CD14-positive monocyte (primary cell): ENCODE results near the gene CALD1. TPM values are rescaled to one million over a fixed set of nuclear protein-coding genes. Genes with fewer than 3 reads are reported as not detected.

Experiments
- DNase-seq, 3 donors: peaks; one replicate each; pipeline ENCODE4 v3.0.0-alpha.2; 2011 to 2022
- H2AFZ ChIP-seq: 2 replicates; pipeline ENCODE4 v1.6.0; 2012; ENCODE audit warnings: mild to moderate bottlenecking, low read depth, low read length, inconsistent platforms; ENCODE audit not compliant: insufficient read depth, poor library complexity, severe bottlenecking
- H3K27ac ChIP-seq, 2 donors: 1 replicate in 1 of 2; 2 replicates in 1 of 2; pipeline ENCODE4 v1.5.1; 2012 to 2013; ENCODE audit warnings: low read length in 2 of 2, control low read depth in 1 of 2, inconsistent platforms in 1 of 2, low read depth in 1 of 2, mild to moderate bottlenecking in 1 of 2
- H3K27me3 ChIP-seq, 2 donors: one replicate each; pipeline versions ENCODE4 v1.6.0 to v1.6.1; 2011 to 2013; ENCODE audit warnings: low read length in 2 of 2; ENCODE audit not compliant: control insufficient read depth in 2 of 2, insufficient read depth in 2 of 2
- H3K36me3 ChIP-seq, 2 donors: replicated peaks in 1 of 2; 1 replicate in 1 of 2; 2 replicates in 1 of 2; pipeline versions ENCODE4 v1.5.1 to v1.6.1; 2012 to 2013; ENCODE audit warnings: low read length in 2 of 2, control low read depth in 1 of 2, inconsistent platforms in 1 of 2, mild to moderate bottlenecking in 1 of 2; ENCODE audit not compliant: insufficient read depth in 2 of 2, control insufficient read depth in 1 of 2
- H3K4me1 ChIP-seq, 2 donors: 1 replicate in 1 of 2; 2 replicates in 1 of 2; pipeline versions ENCODE4 v1.5.1 to v1.6.1; 2012 to 2013; ENCODE audit warnings: low read length in 2 of 2, control low read depth in 1 of 2, inconsistent platforms in 1 of 2, mild to moderate bottlenecking in 1 of 2, moderate library complexity in 1 of 2; ENCODE audit not compliant: insufficient read depth in 2 of 2, control insufficient read depth in 1 of 2
- H3K4me2 ChIP-seq: replicated peaks from 2 replicates; pipeline ENCODE3; 2012; ENCODE audit warnings: low read length, moderate library complexity, mild to moderate bottlenecking; ENCODE audit not compliant: poor library complexity, severe bottlenecking; ENCODE audit errors: extremely low read depth
- H3K4me3 ChIP-seq, 3 experiments: fragments of 200-600 bp in 1 of 3; sonication (generic) in 1 of 3; replicated peaks in 1 of 3; 1 replicate in 2 of 3; 2 replicates in 1 of 3; pipeline ENCODE4 v1.5.1; 2011 to 2013; ENCODE audit warnings: low read length in 3 of 3, mild to moderate bottlenecking in 3 of 3, control low read depth in 2 of 3, low read depth in 2 of 3, inconsistent platforms in 1 of 3, moderate library complexity in 1 of 3
- H3K79me2 ChIP-seq: 2 replicates; pipeline ENCODE4 v1.6.0; 2012; ENCODE audit warnings: mild to moderate bottlenecking, control low read depth, inconsistent platforms, low read length, moderate library complexity; ENCODE audit not compliant: insufficient read depth
- H3K9ac ChIP-seq: 2 replicates; pipeline ENCODE4 v1.6.0; 2017; ENCODE audit warnings: low read length, mild to moderate bottlenecking; ENCODE audit not compliant: insufficient read depth, poor library complexity, severe bottlenecking
- H3K9me3 ChIP-seq, 2 donors: replicated peaks in 1 of 2; 1 replicate in 1 of 2; 2 replicates in 1 of 2; pipeline versions ENCODE4 v1.5.1 to v1.6.1; 2012 to 2013; ENCODE audit warnings: low read length in 2 of 2, control low read depth in 1 of 2; ENCODE audit not compliant: control insufficient read depth in 1 of 2, insufficient read depth in 1 of 2
- H4K20me1 ChIP-seq: 2 replicates; pipeline ENCODE4 v1.6.0; 2012; ENCODE audit warnings: mild to moderate bottlenecking, low read length, control low read depth, moderate library complexity; ENCODE audit not compliant: insufficient read depth
- H3K27ac Mint-ChIP-seq, 7 donors: one replicate each; pipeline ENCODE4 v1.8.0; 2020; ENCODE audit warnings: mild to moderate bottlenecking in 7 of 7, mixed read lengths in 7 of 7, moderate library complexity in 6 of 7, inconsistent platforms in 2 of 7
- H3K27me3 Mint-ChIP-seq, 3 donors: one replicate each; pipeline ENCODE4 v1.8.0; 2021 to 2022; ENCODE audit warnings: low read depth in 3 of 3, mild to moderate bottlenecking in 3 of 3, mixed read lengths in 3 of 3, moderate library complexity in 3 of 3, inconsistent platforms in 1 of 3
- H3K36me3 Mint-ChIP-seq, 2 donors: one replicate each; pipeline ENCODE4 v1.8.0; 2020; ENCODE audit warnings: mixed read lengths in 2 of 2, inconsistent platforms in 1 of 2, mild to moderate bottlenecking in 1 of 2
- H3K4me1 Mint-ChIP-seq: one replicate; pipeline ENCODE4 v1.8.0; 2020; ENCODE audit warnings: mild to moderate bottlenecking, mixed read lengths
- H3K4me3 Mint-ChIP-seq, 2 donors: one replicate each; pipeline ENCODE4 v1.8.0; 2020; ENCODE audit warnings: mild to moderate bottlenecking in 2 of 2, mixed read lengths in 2 of 2, moderate library complexity in 1 of 2
- H3K9me3 Mint-ChIP-seq, 7 donors: one replicate each; pipeline ENCODE4 v1.8.0; 2020 to 2022; ENCODE audit warnings: mixed read lengths in 7 of 7, mild to moderate bottlenecking in 6 of 7, moderate library complexity in 6 of 7, inconsistent platforms in 2 of 7
- WGBS: methylation state at CpG from one replicate; pipeline ENCODE4 v1.1.5; 2013; ENCODE audit warnings: missing lambda C conversion rate; ENCODE audit not compliant: insufficient coverage; 5-methylcytosine and 5-hydroxymethylcytosine counted together
- intact Hi-C, 2 donors: fragments of 100-400 bp; cut with micrococcal nuclease; formaldehyde crosslinking; loops; one replicate each; pipeline versions ENCODE4 v1.15.0 to v1.15.1; 2023
- polyA plus RNA-seq, 3 donors: library from polyadenylated mRNA; depleted of rRNA in 1 of 3; unstranded in 2 of 3; stranded (reverse) in 1 of 3; fragments of 300-500 nt in 2 of 3; fragments of >200 nt in 1 of 3; fragmentation: Illumina TruSeq in 2 of 3; gene quantifications; 1 replicate in 2 of 3; 2 replicates in 1 of 3; pipeline ENCODE4 v1.2.3, GENCODE V29; 2012 to 2021
- TF ChIP-seq, protein P1 (sequence below): fragments of 200-600 bp; IDR thresholded peaks from one replicate; pipeline ENCODE4 v1.8.0; 2022; ENCODE audit warnings: antibody characterized with exemption, mild to moderate bottlenecking

The CALD1 gene
- polyA plus RNA-seq, 3 donors, result 0.18 TPM; not detected in 2

DNA sequence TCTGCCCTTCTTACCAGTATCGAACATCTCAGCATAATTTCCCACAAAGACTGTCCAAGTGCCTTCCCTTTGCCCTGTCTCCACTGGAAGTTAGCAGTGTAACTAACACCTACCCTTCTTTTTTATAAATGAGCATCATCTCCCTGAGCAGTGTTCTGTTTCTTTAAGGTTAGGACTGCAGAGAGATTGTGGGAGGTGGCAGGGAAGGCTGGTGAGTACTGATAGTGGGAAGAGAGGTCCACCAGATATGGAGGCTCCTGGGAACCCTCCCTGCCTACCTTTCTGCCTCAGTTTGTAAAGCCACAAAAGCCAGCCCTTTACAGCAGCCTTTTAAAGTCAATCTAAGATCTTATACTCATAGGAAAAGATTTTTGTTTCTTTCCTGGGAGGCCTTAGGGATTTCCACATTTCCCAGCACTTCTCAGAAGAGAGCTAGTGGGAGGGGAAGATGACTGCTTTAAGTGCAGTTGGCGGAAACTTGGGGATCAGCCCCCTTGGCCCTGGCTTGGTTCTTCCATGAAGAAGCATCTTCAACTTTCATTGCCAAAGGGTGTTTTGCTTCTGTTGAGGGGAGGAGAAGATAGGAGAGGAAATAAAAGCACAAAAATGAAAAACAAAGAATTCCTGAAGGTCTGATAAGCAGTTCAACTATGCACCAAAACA lies 36.6 kb upstream of the CALD1 start:
- no peak overlapping the region for H3K4me2 ChIP-seq
- H3K9me3 Mint-ChIP-seq, result peaks cover 0 to 3% (median 0%) of the 10 kb centered on the region in 7 donors
- H3K36me3 Mint-ChIP-seq, result no peaks in the 10 kb centered on the region
- H3K9me3 ChIP-seq, result no peaks in the 10 kb centered on the region
- intact Hi-C loops, result no loop called here
- no peak for DNase-seq
- H2AFZ ChIP-seq, result no peak overlapping the region
- peaks cover under 1 to 2% of the 10 kb centered on the region in 2 donors for H3K4me1 ChIP-seq
- TF ChIP-seq, protein P1, sequence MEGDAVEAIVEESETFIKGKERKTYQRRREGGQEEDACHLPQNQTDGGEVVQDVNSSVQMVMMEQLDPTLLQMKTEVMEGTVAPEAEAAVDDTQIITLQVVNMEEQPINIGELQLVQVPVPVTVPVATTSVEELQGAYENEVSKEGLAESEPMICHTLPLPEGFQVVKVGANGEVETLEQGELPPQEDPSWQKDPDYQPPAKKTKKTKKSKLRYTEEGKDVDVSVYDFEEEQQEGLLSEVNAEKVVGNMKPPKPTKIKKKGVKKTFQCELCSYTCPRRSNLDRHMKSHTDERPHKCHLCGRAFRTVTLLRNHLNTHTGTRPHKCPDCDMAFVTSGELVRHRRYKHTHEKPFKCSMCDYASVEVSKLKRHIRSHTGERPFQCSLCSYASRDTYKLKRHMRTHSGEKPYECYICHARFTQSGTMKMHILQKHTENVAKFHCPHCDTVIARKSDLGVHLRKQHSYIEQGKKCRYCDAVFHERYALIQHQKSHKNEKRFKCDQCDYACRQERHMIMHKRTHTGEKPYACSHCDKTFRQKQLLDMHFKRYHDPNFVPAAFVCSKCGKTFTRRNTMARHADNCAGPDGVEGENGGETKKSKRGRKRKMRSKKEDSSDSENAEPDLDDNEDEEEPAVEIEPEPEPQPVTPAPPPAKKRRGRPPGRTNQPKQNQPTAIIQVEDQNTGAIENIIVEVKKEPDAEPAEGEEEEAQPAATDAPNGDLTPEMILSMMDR, result no peak
- H3K27me3 ChIP-seq, result no peaks in the 10 kb centered on the region
- H4K20me1 ChIP-seq, result no peaks in the 10 kb centered on the region
- H3K9ac ChIP-seq, result no peak overlapping the region
- H3K4me1 Mint-ChIP-seq, result peaks cover 7% of the 10 kb centered on the region
- H3K27ac Mint-ChIP-seq, result peak overlapping the region in 1 of 7 donors; percentile 66
- no peaks in the 10 kb centered on the region for H3K36me3 ChIP-seq
- H3K4me3 ChIP-seq, result no peak overlapping the region
- no peak overlapping the region for H3K4me3 Mint-ChIP-seq
- peaks cover 2 to 6% (median 5%) of the 10 kb centered on the region in 3 donors for H3K27me3 Mint-ChIP-seq
- no peak overlapping the region for H3K27ac ChIP-seq
- WGBS, result 58% methylated on average over 1 of the region's 2 CpGs
- H3K79me2 ChIP-seq, result no peaks in the 10 kb centered on the region

DNA sequence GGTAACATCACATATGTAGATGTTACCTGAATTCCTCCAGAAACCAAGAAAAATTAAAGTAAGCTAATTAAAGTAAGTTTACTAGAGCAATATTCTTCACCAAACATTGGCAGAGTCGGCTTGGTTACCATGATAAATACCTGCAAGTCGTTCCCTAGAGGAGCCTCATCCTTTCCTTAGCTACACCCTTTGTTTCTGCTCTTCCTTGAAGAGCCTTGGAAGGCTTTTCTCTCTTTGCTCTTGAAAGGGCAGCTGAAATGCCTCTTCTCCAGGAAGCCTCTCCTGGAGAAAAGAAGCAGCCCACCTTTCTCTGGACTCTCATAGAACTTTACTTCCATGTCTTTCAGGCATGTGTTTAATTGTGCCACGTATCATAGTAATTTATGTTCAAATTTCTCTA lies 34.9 kb upstream of the CALD1 start:
- Histone ChIP-seq H3K4me1 (no peaks in the 10 kb centered on the region), H3K27ac (no peak overlapping the region), H3K79me2 (no peaks in the 10 kb centered on the region), H3K36me3 (no peaks in the 10 kb centered on the region), H3K4me3 (no peak overlapping the region), H3K4me2 (no peak overlapping the region), H4K20me1 (no peaks in the 10 kb centered on the region), H3K9ac (no peak overlapping the region), H3K9me3 (no peaks in the 10 kb centered on the region), H2AFZ (no peak overlapping the region), H3K27me3 (no peaks in the 10 kb centered on the region)
- Mint-ChIP-seq H3K4me3 (no peak overlapping the region), H3K36me3 (no peaks in the 10 kb centered on the region), H3K27me3 (peaks cover 2 to 6% (median 5%) of the 10 kb centered on the region in 3 donors), H3K27ac (no peak overlapping the region), H3K4me1 (no peaks in the 10 kb centered on the region), H3K9me3 (peaks cover 0 to 3% (median 0%) of the 10 kb centered on the region in 7 donors)
- TF ChIP-seq, protein P1, result no peak
- WGBS, result 75% methylated on average over 2 of the region's 3 CpGs
- DNase-seq, result no peak
- intact Hi-C loops, result no loop called here
